H9 (cell line): Measurements from ENCODE around the gene TRIOBP. TPM values are rescaled to one million over a fixed set of nuclear protein-coding genes. Genes with fewer than 3 reads are reported as not detected.

ENCODE experiments used
- DNase-seq: peaks from one replicate; pipeline ENCODE4 v3.0.0-alpha.2; 2017
- H2AFZ ChIP-seq: one replicate; pipeline ENCODE4 v1.6.1; 2013; ENCODE audit warnings: mild to moderate bottlenecking, low read length, control low read depth, moderate library complexity
- H2AK5ac ChIP-seq: 2 replicates; pipeline ENCODE4 v1.6.1; 2013; ENCODE audit warnings: low read length, control low read depth, mixed read lengths; ENCODE audit not compliant: insufficient read length
- H2BK120ac ChIP-seq: one replicate; pipeline ENCODE4 v1.6.1; 2013; ENCODE audit warnings: low read depth, mild to moderate bottlenecking, low read length, control low read depth, inconsistent platforms; ENCODE audit not compliant: poor library complexity, severe bottlenecking
- H2BK12ac ChIP-seq: 2 replicates; pipeline ENCODE4 v1.6.1; 2013; ENCODE audit warnings: low read length, control low read depth, mixed read lengths, low read depth; ENCODE audit not compliant: insufficient read length
- H2BK15ac ChIP-seq: 2 replicates; pipeline ENCODE4 v1.6.1; 2013; ENCODE audit warnings: low read depth, low read length, control low read depth
- H2BK20ac ChIP-seq: one replicate; pipeline ENCODE4 v1.6.1; 2013; ENCODE audit warnings: low read depth, mild to moderate bottlenecking, low read length, control low read depth, inconsistent platforms; ENCODE audit not compliant: poor library complexity, severe bottlenecking
- H2BK5ac ChIP-seq: 2 replicates; pipeline ENCODE4 v1.6.1; 2013; ENCODE audit warnings: low read length, control low read depth, mixed read lengths; ENCODE audit not compliant: insufficient read length
- H3K14ac ChIP-seq: 2 replicates; pipeline ENCODE4 v1.6.1; 2013; ENCODE audit warnings: low read length, control low read depth; ENCODE audit not compliant: insufficient read depth
- H3K18ac ChIP-seq: 2 replicates; pipeline ENCODE4 v1.6.1; 2013; ENCODE audit warnings: low read depth, mild to moderate bottlenecking, mixed read lengths, low read length, control low read depth; ENCODE audit not compliant: insufficient read length
- H3K23ac ChIP-seq: 2 replicates; pipeline ENCODE4 v1.6.1; 2013; ENCODE audit warnings: low read length, control low read depth, mixed read lengths, low read depth; ENCODE audit not compliant: insufficient read length
- H3K23me2 ChIP-seq: 2 replicates; pipeline ENCODE4 v1.6.1; 2013; ENCODE audit warnings: low read depth, mild to moderate bottlenecking, mixed read lengths, low read length, control low read depth; ENCODE audit not compliant: insufficient read length, poor library complexity, severe bottlenecking
- H3K27ac ChIP-seq: 2 replicates; pipeline ENCODE4 v1.5.1; 2013; ENCODE audit warnings: low read length, control low read depth, mixed read lengths, low read depth; ENCODE audit not compliant: insufficient read length
- H3K27me3 ChIP-seq: 2 replicates; pipeline ENCODE4 v1.6.1; 2013; ENCODE audit warnings: low read length, control low read depth, inconsistent platforms; ENCODE audit not compliant: insufficient read depth
- H3K4ac ChIP-seq: 2 replicates; pipeline ENCODE4 v1.6.1; 2013; ENCODE audit warnings: low read depth, mild to moderate bottlenecking, control low read depth, inconsistent platforms, low read length, moderate library complexity
- H3K4me1 ChIP-seq: 2 replicates; pipeline ENCODE4 v1.6.1; 2013; ENCODE audit warnings: low read length, control low read depth, inconsistent platforms; ENCODE audit not compliant: insufficient read depth
- H3K4me2 ChIP-seq: 2 replicates; pipeline ENCODE4 v1.6.1; 2013; ENCODE audit warnings: low read length, control low read depth, mixed read lengths; ENCODE audit not compliant: insufficient read length, insufficient read depth
- H3K56ac ChIP-seq: 2 replicates; pipeline ENCODE4 v1.6.1; 2013; ENCODE audit warnings: low read depth, mild to moderate bottlenecking, mixed read lengths, low read length, control low read depth; ENCODE audit not compliant: insufficient read length
- H3K79me1 ChIP-seq: 2 replicates; pipeline ENCODE4 v1.6.1; 2013; ENCODE audit warnings: low read depth, mild to moderate bottlenecking, moderate library complexity, low read length, control low read depth, inconsistent platforms; ENCODE audit not compliant: insufficient read depth, poor library complexity, severe bottlenecking
- H3K79me2 ChIP-seq: 2 replicates; pipeline ENCODE4 v1.6.1; 2013; ENCODE audit warnings: low read length, control low read depth, inconsistent platforms; ENCODE audit not compliant: insufficient read depth
- H3K9ac ChIP-seq: 2 replicates; pipeline ENCODE4 v1.6.1; 2013; ENCODE audit warnings: low read length, control low read depth, mixed read lengths; ENCODE audit not compliant: insufficient read length; ENCODE audit errors: extremely low read depth
- H3K9me3 ChIP-seq: one replicate; pipeline ENCODE4 v1.6.1; 2013; ENCODE audit warnings: low read depth, low read length, inconsistent platforms; ENCODE audit not compliant: control insufficient read depth
- H3T11ph ChIP-seq: one replicate; pipeline ENCODE4 v1.6.1; 2013; ENCODE audit warnings: mild to moderate bottlenecking, low read length, control low read depth, inconsistent platforms
- H4K20me1 ChIP-seq: one replicate; pipeline ENCODE4 v1.6.1; 2013; ENCODE audit not compliant: control insufficient read depth, insufficient read length, insufficient read depth
- H4K5ac ChIP-seq: 2 replicates; pipeline ENCODE4 v1.6.1; 2013; ENCODE audit warnings: low read depth, mild to moderate bottlenecking, mixed read lengths, low read length, control low read depth; ENCODE audit not compliant: insufficient read length
- H4K8ac ChIP-seq: replicated peaks from 2 replicates; pipeline ENCODE4 v1.6.1; 2013; ENCODE audit warnings: low read length, control low read depth, mixed read lengths, low read depth; ENCODE audit not compliant: insufficient read length
- H4K91ac ChIP-seq: 2 replicates; pipeline ENCODE4 v1.6.1; 2013; ENCODE audit warnings: low read depth, mild to moderate bottlenecking, moderate library complexity, mixed read lengths, low read length, control low read depth; ENCODE audit not compliant: insufficient read length
- H3K27ac Mint-ChIP-seq, 3 experiments: 2 replicates in 2 of 3; 3 replicates in 1 of 3; pipeline ENCODE4 v1.8.0; 2020 to 2021; ENCODE audit warnings: mixed read lengths in 3 of 3, mild to moderate bottlenecking in 1 of 3, moderate library complexity in 1 of 3
- H3K27me3 Mint-ChIP-seq: 2 replicates; pipeline ENCODE4 v1.8.0; 2021; ENCODE audit warnings: low read depth, mild to moderate bottlenecking, moderate library complexity, mixed read lengths
- H3K36me3 Mint-ChIP-seq, 3 experiments: 2 replicates in 2 of 3; 3 replicates in 1 of 3; pipeline ENCODE4 v1.8.0; 2020 to 2021; ENCODE audit warnings: low read depth in 3 of 3, mixed read lengths in 3 of 3; ENCODE audit not compliant: insufficient read depth in 1 of 3
- H3K4me1 Mint-ChIP-seq, 2 experiments: 2 replicates each; pipeline ENCODE4 v1.8.0; 2020; ENCODE audit warnings: mixed read lengths in 2 of 2
- H3K4me3 Mint-ChIP-seq, 2 experiments: 2 replicates in 1 of 2; 3 replicates in 1 of 2; pipeline ENCODE4 v1.8.0; 2020 to 2021; ENCODE audit warnings: mild to moderate bottlenecking in 2 of 2, mixed read lengths in 2 of 2, moderate library complexity in 1 of 2
- H3K9me3 Mint-ChIP-seq, 2 experiments: 2 replicates in 1 of 2; 3 replicates in 1 of 2; pipeline ENCODE4 v1.8.0; 2020; ENCODE audit warnings: mild to moderate bottlenecking in 2 of 2, mixed read lengths in 2 of 2, moderate library complexity in 1 of 2
- CTCF ChIP-seq: fragments of 200-600 bp; sonication (generic); conservative IDR thresholded peaks from 3 replicates; pipeline ENCODE4 v1.8.0; 2021; ENCODE audit warnings: antibody characterized with exemption, mild to moderate bottlenecking
- WGBS: extraction: QIAGEN DNeasy Blood & Tissue Kit; methylation state at CpG from one replicate; pipeline ENCODE4 v1.1.7; 2013; ENCODE audit warnings: missing lambda C conversion rate, low lambda C conversion rate, mixed read lengths; ENCODE audit not compliant: insufficient read length; ENCODE audit errors: extremely low coverage; 5-methylcytosine and 5-hydroxymethylcytosine counted together
- total RNA-seq: library from RNA; stranded (reverse); gene quantifications from 2 replicates; pipeline ENCODE4 v1.2.1, GENCODE V29; 2021

TRIOBP gene
- total RNA-seq, 1 experiment from 2014 or later: 52.7 TPM

GRCh38 chr22:37710675-37711074 is 13.8 kb downstream of the TRIOBP start:
- no peak overlapping the region for H3T11ph ChIP-seq
- DNase-seq: no peak
- no peaks in the 10 kb centered on the region for H3K9me3 ChIP-seq
- WGBS: no CpG with 5 or more reads among the region's 3 CpGs
- no peak overlapping the region for H4K91ac ChIP-seq
- H3K27me3 Mint-ChIP-seq: no peaks in the 10 kb centered on the region
- no peak overlapping the region for H3K14ac ChIP-seq
- no peak overlapping the region for H2BK5ac ChIP-seq
- no peaks in the 10 kb centered on the region for H4K20me1 ChIP-seq
- H2BK12ac ChIP-seq: no peak overlapping the region
- H3K79me2 ChIP-seq: no peaks in the 10 kb centered on the region
- H3K4me1 ChIP-seq: no peaks in the 10 kb centered on the region
- no peak overlapping the region for H3K27ac Mint-ChIP-seq
- H3K27ac ChIP-seq: no peak overlapping the region
- no peak overlapping the region for H3K4ac ChIP-seq
- no peaks in the 10 kb centered on the region for H3K23me2 ChIP-seq
- no peak overlapping the region for H2AFZ ChIP-seq
- H2BK15ac ChIP-seq: no peak overlapping the region
- H3K36me3 Mint-ChIP-seq: peaks cover 29 to 70% (median 64%) of the 10 kb centered on the region in 3 experiments; a peak in 6 of 7 replicates
- H3K9ac ChIP-seq: no peak overlapping the region
- H3K18ac ChIP-seq: no peak overlapping the region
- no peak overlapping the region for H2BK20ac ChIP-seq
- H3K4me3 Mint-ChIP-seq: no peak overlapping the region
- H3K56ac ChIP-seq: no peak overlapping the region
- H3K4me1 Mint-ChIP-seq: peaks cover 0 to 3% of the 10 kb centered on the region in 2 experiments; a peak in 1 of 4 replicates
- no peak overlapping the region for H3K4me2 ChIP-seq
- no peak overlapping the region for H2BK120ac ChIP-seq
- H2AK5ac ChIP-seq: no peak overlapping the region
- H3K79me1 ChIP-seq: no peaks in the 10 kb centered on the region
- no peak overlapping the region for H4K5ac ChIP-seq
- H4K8ac ChIP-seq: no peak overlapping the region
- no peak for TF ChIP-seq CTCF
- no peaks in the 10 kb centered on the region for H3K27me3 ChIP-seq
- H3K23ac ChIP-seq: no peak overlapping the region
- H3K9me3 Mint-ChIP-seq: no peaks in the 10 kb centered on the region
